GF-D8 (cell line): ENCODE measurements around the gene TSN.
"Not testable (repeated sequence)": the region's sequence is repeated elsewhere in the genome, so short reads cannot be mapped to it uniquely, and the experiment has no call there.

Experiments
- DNase-seq: peaks from one replicate; lab custom pipeline; 2025; lab: John Stamatoyannopoulos, UW

TSN gene

GRCh38 chr2:121803503-121803902 is 48.1 kb downstream of the TSN start:
- no peak for DNase-seq

DNA sequence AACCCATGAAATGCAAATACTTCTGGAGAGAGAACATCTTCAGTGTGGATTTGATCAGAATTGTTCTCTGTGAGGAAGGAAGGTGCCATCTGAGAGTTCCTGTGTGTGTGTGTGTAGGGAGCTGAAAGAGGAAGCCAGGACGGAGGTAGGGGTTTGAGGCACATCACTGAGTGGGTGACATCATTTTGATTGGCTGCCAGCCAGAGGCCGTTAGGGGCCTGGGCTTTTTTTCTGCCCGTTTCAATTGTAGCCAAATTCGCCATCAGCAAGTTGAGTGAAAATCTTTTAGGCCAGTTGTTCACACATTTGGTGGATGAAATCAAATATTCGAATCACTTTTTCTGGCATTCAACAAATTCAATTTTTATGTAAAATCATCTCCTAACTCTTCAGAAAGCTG is 48.9 kb downstream of the TSN start:
- DNase-seq = peak; percentile 57

DNA sequence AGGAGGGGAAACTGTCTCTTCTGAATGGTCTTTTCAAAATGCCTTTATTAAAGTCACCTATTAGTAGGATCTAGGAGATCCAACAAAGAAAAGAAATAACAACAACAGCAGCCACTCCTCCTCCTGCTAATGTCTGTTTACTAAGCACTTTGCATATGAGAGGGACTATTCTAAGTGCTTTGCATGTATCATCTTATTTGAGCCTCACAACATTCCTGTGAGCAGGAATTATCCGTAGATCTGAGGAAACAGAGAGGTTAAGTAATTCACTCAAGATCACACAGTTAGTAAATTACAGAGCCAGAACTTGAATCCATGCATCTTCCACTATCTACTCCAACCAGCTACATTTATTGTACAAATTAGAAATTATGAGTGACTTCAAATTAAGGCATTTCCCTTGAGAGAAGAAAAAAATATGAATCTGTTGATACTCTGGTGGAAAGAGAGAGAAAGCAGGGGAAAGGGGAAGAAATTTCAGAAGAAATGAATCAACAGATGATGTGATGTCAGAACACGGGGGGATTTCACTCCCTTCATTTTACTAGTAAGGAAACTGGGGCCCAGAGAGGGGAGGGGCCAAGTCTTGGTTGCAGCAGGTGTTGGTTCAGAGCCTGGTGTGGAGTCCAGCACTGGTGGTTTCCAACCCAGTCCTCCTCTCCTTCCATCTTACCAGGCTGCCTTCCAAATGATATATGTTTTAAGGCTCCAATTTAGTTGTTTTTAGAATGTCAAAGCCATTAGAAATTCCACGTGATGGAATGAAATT is 49.7 kb downstream of the TSN start:
- no peak for DNase-seq

- no peak for DNase-seq
Observed at GRCh38 chr2:121805766-121806143, 50.3 kb downstream of the TSN start.

- DNase-seq = not testable (repeated sequence)
Observed at GRCh38 chr2:121807771-121808170, 52.3 kb downstream of the TSN start.

GRCh38 chr2:121809607-121810006 is 54.2 kb downstream of the TSN start:
- no peak for DNase-seq

DNA sequence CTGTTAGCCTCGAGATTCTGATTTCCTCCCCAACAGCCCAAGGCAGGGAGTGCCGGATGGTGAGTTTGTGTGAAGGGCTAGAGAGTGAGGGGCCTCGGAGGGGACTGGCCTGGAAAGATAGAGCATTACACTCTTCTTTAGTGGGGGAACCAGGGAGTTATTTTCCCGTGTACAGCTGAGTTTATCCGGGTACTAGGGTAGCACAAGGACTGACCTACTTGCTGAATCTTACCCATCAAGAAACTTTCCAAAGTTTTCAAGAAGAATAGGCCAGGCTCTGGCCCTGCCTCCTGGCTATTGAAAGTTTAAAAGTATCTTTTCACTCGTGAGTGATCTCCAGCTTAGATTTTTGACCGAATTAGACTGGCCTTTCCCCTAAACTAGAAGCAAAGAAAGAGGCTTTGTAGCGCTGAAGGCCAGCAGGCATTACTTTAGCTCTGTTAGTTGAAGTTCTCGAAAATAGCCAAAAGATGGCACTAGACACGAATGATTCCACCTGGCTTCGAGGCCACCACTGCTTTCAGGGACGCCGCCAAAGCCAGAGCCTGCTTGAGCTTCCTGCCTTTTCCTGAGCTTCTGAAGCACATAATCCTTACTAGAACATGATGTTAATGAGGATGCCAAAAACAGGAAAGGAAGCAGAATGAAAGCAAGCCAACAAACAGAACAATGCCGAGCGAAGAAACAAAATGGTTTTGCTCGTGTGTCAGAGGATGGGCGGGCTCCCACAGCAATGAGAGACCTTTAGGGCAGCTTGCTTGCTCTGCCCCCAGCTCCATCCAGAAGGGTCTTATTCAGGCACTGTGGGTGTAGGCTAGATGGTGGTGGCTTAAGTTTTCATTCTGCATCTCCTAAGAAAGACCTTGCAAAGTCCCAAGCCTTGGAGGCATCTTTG is 55.8 kb downstream of the TSN start:
- DNase-seq = peak; percentile 13

DNA sequence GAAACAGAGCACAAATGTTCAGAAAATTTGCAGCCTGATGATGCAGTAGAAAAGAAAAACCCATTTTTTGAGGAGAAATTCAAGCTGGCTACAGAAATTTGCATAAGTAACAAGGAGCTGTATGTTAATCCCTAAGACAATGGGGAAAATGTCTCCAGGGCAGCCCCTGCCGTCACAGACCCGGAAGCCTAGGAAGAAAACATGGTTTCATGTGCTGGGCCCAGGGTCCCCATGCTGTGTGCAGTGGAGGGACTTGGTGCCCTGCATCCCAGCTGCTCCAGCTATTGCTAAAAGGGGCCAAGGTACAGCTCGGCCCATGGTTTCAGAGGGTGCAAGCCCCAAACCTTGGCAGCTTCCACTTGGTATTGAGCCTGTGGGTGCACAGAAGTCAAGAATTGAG is 57.6 kb downstream of the TSN start:
- DNase-seq = not testable (repeated sequence)

DNA sequence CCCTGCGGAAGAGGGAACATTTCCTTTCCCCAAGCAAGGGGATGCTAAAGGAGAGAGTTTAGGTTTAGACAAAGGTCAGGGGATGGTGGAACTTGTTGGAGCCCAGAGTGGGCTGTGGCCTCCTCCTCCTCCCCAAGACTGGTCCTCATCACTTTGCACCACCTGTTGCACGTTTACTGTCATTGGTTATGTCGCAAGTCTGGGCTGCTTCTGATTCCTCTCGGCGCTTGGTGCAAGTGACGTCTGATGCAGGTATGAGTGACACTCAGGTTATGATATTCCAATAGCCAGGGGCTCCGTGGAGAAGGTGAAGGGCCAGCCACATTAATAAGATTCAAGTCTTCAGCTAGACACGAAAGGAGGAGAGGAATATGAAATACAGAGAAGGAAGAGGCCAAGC is 59.8 kb downstream of the TSN start:
- DNase-seq = no peak

DNA sequence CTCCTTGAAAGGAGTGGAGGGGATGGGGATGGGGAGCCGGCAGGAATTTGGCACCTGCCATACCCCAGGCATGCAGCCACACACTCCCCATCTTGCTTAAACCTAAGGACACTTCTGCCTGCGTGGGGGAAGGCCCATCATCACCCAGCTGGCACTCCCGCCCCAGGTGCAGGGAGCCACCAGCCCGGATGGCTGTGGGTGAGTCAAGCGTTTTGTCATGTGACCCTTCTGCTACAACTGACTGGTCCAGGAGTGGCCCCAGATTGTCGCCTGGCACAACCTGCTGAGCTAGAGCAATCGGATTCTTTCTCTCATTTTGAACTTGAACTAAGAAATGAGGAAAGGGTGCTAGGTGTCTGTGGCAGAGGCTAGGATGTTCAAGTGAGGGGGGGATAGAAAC is 61.3 kb downstream of the TSN start:
- no peak for DNase-seq

DNA sequence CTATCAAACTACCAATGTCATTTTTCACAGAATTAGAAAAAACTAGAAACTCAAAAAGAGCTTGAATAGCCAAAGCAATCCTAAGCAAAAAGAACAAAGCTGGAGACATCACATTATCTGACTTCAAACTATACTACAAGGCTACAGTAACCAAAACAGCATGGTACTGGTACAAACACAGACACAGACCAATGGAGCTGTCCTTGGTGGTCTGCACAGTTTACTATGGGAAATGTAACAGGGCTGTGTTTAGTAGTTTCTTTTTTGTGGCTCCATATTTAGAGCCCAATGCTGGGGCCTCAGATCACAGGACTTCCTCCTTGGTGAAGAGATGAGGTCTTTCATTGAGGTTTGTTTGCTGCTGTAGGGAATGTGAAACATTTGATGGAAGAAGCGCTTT is 61.9 kb downstream of the TSN start:
- DNase-seq = not testable (repeated sequence)
